GM18508 (cell line): ENCODE data around the gene BCL2L13.
"Not testable (repeated sequence)": the region's sequence is repeated elsewhere in the genome, so short reads cannot be mapped to it uniquely, and the experiment has no call there.

Experiments used
- ATAC-seq: cut with Tn5 transposase; IDR thresholded peaks from one replicate; pipeline ENCODE4 v1.9.1; 2021; ENCODE audit warnings: moderate number of reproducible peaks; ENCODE audit not compliant: insufficient read depth, unreplicated experiment

The BCL2L13 gene

DNA sequence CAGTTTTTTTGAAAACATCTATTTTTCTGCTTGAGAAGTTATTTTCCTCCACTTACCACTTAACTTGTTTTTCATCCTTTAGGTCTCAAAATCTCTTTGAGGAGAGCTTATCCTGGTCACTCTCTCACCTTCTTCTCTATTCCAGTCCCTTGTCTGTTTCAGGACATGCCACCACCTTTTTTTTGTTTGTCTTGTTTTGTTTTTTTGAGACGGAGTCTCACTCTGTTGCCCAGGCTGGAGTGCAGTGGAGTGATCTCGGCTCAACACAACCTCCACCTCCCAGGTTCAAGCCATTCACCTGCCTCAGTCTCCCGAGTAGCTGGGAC lies 4.6 kb upstream of the BCL2L13 start:
- ATAC-seq, result no peak

DNA sequence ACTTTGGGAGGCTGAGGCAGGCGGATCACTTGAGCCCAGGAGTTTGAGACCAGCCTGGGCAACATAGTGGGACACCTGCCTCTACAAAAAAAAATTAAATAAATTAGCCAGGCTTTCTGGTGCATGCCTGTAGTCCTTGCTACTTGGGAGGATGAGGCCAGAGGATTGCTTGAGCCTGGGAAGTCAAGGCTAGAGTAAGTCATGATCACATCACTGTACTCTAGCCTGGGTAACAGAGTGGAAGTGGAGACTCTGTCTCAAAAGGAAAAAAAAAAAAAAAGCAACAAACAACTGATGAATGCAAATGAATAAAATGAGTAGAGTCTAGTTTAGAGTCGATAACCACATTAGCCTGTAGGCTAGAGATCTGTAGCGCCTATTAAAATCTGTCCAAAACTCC lies 3.9 kb upstream of the BCL2L13 start:
- no peak for ATAC-seq

- not testable (repeated sequence) for ATAC-seq
Observed at GRCh38 chr22:17636850-17637249, 1.7 kb upstream of the BCL2L13 start.

DNA sequence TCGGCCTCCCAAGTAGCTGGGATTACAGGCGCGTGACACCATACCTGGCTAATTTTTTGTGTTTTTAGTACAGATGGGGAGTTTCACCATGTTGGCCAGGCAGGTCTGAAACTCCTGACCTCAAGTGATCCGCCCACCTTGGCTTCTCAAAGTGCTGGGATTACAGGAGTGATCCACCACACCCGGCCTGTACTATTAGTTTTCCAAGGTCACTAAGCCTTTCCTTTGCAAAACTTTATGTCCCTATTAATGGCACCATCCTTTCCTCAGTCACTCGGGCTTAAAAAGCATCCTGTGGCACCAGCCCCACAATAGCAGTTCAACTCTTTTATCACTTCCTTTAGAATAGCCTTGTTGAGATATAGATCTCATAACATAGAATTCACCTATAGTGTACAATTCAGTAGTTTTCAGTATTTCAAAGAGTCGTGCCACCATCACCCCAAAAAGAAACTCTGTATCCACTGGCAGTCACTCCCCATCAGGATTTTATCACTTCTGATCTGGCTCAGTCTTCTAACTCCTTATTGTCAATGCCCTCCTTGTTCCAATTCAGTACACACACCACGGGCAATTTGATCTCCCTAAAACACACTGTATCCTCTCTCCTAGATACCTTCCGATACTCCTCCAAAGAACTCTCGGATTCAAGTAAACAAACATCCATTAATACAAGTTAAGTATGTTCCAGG lies 921 bp upstream of the BCL2L13 start:
- no peak for ATAC-seq

GRCh38 chr22:17638182-17638431 lies 450 bp upstream of the BCL2L13 start:
- peak; percentile 8 for ATAC-seq

DNA sequence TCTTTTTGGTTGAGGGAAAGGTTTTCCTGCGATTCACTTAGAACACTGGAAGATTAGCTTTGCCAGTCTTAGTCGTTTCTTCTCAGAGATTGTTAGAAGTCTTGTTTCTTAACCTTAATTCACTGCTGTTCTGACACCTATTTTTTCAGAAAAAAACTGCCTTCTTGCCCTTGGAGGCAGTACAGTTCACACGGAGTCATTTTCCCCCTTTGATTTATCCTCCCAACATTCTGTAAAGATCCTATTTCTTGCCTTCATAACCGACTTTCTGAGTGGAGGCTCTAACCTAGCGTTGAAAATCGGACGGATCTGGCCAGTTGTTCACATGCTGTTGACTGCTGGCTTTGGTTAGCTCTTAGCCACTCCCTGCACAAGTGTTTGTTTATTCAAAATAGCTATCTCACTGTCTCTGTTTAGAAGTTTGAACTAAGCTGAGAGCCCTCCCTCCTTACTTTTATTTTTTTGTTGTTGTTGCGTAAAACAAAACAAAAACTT lies 737 bp downstream of the BCL2L13 start:
- no peak for ATAC-seq

GRCh38 chr22:17641269-17641668 lies 2.7 kb downstream of the BCL2L13 start:
- ATAC-seq, result no peak

- ATAC-seq, result not testable (repeated sequence)
Observed at GRCh38 chr22:17642357-17642756, 3.8 kb downstream of the BCL2L13 start.

- ATAC-seq, result no peak
Observed at GRCh38 chr22:17647452-17647851, 8.9 kb downstream of the BCL2L13 start.

- ATAC-seq, result no peak
Observed at GRCh38 chr22:17647991-17648390, 9.4 kb downstream of the BCL2L13 start.

DNA sequence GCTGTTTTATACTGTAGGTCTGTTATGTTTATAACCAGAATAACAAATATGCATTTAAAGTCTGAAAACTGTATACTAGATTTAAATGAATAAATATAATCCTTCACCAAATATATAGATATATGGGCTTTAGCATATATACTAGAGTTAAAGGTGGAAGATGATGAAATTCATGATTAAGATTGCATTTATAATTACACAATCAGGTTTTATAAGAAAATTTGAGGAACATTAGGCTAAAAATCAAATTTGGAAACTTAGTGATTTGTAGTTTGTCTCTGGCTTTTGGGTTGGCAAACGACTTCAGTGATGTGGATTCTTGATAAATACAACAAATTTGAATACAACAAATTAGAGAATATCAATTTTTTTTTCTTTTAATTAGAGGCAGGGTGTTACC lies 10.0 kb downstream of the BCL2L13 start:
- no peak for ATAC-seq

DNA sequence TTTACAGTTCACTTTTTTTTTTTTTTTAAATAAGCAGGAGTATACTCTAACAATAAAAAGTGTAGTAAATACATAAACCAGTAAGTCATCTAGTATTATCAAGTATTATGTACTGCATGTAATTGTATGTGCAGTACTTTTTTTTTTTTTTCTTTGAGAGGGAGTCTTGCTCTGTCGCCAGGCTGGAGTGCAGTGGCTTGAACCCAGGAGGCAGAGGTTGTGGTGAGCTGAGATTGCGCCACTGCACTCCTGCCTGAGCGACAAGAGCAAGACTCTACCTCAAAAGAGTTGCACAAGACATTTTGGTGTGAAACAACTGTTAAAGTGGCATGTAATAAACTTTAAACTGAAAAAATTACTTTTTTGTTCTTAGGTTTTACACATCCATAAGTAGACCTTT lies 16.7 kb downstream of the BCL2L13 start:
- ATAC-seq, result no peak

GRCh38 chr22:17656870-17657395 lies 18.4 kb downstream of the BCL2L13 start:
- ATAC-seq, result no peak

DNA sequence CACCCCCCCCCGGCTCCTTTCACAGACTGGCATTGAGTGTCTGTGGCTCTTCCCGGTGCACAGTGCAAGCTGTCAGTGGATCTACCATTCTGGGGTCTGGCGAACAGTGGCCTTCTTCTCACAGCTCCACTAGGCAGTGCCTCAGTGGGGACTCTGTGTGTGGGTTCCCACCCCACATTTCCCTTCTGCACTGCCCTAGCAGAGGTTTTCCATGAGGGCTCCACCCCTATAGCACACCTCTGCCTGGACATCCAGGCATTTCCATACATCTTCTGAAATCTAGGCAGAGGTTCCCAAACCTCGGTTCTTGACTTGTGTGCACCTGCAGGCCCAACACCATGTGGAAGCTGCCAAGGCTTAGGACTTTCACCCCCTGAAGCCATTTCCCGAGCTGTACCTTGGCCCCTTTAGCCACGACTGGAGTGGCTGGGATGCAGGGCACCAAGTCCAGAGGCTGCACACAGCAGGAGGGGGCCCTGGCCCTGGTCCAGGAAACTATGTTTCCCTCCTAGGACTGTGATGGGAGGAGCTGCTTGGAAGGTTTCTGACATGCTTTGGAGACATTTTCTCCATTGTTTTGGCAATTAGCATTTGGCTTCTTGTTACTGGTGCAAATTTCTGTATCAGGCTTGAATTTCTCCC lies 26.0 kb downstream of the BCL2L13 start:
- ATAC-seq, result no peak

GRCh38 chr22:17665248-17665647 lies 26.7 kb downstream of the BCL2L13 start:
- ATAC-seq, result no peak

GRCh38 chr22:17665854-17666253 lies 27.3 kb downstream of the BCL2L13 start:
- ATAC-seq, result no peak

- not testable (repeated sequence) for ATAC-seq
Observed at GRCh38 chr22:17671521-17672092, 33.0 kb downstream of the BCL2L13 start.

- no peak for ATAC-seq
Observed at GRCh38 chr22:17672417-17672991, 33.9 kb downstream of the BCL2L13 start.

- no peak for ATAC-seq
Observed at GRCh38 chr22:17674152-17674551, 35.6 kb downstream of the BCL2L13 start.

GRCh38 chr22:17675584-17675983 lies 37.0 kb downstream of the BCL2L13 start:
- ATAC-seq, result no peak

DNA sequence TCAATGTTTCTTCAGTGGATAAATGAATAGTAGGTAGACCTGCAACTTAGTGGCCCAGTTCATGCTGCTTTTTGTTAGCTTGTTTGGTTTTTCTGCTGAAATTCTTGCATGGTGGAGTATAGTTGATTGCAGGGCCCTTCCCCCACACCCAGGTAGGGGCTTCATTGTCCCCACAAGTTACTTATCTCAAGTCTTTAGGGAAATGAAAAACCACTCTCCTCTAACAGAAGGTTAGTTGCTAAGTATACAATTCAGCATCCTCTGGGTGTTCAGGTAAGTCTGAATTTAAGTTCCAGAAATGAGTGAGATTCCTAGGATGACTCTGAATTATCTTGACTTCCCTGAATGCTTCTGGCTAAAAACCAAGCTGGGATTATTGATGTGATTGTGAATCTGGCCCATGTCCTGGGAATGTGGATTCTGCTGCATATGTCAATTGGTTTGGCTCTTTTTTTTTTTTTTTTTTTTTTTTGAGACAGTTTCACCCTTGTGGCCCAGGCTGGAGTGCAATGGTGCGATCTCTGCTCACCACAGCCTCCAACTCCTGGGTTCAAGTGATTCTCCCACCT lies 40.3 kb downstream of the BCL2L13 start:
- no peak for ATAC-seq
